ENCODE data around the gene HEATR5B.

HEATR5B gene

DNA sequence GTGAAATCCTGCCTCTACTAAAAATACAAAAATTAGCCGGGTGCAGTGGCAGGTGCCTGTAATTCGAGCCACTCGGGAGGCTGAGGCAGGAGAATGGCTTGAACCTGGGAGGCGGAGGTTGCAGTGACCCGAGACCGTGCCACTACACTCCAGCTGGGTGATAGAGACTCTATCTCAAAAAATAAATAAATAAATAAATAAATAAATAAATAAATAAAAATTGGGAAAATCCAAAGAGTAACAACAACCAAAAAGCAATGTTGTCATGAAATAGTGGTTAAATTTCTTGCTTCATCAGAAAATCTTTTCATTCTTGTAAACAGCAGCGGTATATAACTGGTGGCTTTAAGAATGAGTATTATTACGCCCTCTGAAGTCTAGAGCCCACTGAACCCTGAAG lies 54.4 kb downstream of the HEATR5B start:
- Histone ChIP-seq H3K27me3 (ENCODE audit: insufficient read depth, poor library complexity, severe bottlenecking) (no peaks in the 10 kb centered on the region), H3K27ac (replicated peaks) (no peak overlapping the region), H3K4me3 (replicated peaks; ENCODE audit: insufficient read depth, low read length) (no peak overlapping the region)
- TF ChIP-seq POLR2AphosphoS5 (IDR thresholded peaks at IDR 0.05; ENCODE audit: low read depth) (no peak), SPI1 (IDR thresholded peaks at IDR 0.05; ENCODE audit: borderline replicate concordance, low read depth) (no peak), GABPA (IDR thresholded peaks at IDR 0.05; ENCODE audit: low read depth) (no peak)
- TF ChIP-seq, protein P1, sequence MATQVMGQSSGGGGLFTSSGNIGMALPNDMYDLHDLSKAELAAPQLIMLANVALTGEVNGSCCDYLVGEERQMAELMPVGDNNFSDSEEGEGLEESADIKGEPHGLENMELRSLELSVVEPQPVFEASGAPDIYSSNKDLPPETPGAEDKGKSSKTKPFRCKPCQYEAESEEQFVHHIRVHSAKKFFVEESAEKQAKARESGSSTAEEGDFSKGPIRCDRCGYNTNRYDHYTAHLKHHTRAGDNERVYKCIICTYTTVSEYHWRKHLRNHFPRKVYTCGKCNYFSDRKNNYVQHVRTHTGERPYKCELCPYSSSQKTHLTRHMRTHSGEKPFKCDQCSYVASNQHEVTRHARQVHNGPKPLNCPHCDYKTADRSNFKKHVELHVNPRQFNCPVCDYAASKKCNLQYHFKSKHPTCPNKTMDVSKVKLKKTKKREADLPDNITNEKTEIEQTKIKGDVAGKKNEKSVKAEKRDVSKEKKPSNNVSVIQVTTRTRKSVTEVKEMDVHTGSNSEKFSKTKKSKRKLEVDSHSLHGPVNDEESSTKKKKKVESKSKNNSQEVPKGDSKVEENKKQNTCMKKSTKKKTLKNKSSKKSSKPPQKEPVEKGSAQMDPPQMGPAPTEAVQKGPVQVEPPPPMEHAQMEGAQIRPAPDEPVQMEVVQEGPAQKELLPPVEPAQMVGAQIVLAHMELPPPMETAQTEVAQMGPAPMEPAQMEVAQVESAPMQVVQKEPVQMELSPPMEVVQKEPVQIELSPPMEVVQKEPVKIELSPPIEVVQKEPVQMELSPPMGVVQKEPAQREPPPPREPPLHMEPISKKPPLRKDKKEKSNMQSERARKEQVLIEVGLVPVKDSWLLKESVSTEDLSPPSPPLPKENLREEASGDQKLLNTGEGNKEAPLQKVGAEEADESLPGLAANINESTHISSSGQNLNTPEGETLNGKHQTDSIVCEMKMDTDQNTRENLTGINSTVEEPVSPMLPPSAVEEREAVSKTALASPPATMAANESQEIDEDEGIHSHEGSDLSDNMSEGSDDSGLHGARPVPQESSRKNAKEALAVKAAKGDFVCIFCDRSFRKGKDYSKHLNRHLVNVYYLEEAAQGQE (IDR thresholded peaks at IDR 0.05; ENCODE audit: insufficient replicate concordance, low read depth) = no peak
- TF ChIP-seq, protein P2, sequence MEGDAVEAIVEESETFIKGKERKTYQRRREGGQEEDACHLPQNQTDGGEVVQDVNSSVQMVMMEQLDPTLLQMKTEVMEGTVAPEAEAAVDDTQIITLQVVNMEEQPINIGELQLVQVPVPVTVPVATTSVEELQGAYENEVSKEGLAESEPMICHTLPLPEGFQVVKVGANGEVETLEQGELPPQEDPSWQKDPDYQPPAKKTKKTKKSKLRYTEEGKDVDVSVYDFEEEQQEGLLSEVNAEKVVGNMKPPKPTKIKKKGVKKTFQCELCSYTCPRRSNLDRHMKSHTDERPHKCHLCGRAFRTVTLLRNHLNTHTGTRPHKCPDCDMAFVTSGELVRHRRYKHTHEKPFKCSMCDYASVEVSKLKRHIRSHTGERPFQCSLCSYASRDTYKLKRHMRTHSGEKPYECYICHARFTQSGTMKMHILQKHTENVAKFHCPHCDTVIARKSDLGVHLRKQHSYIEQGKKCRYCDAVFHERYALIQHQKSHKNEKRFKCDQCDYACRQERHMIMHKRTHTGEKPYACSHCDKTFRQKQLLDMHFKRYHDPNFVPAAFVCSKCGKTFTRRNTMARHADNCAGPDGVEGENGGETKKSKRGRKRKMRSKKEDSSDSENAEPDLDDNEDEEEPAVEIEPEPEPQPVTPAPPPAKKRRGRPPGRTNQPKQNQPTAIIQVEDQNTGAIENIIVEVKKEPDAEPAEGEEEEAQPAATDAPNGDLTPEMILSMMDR (IDR thresholded peaks at IDR 0.05; ENCODE audit: insufficient read depth, low read length) = no peak
- DNase-seq (ENCODE audit: low read depth in 1 of 2, low spot score in 1 of 2) = no peak

DNA sequence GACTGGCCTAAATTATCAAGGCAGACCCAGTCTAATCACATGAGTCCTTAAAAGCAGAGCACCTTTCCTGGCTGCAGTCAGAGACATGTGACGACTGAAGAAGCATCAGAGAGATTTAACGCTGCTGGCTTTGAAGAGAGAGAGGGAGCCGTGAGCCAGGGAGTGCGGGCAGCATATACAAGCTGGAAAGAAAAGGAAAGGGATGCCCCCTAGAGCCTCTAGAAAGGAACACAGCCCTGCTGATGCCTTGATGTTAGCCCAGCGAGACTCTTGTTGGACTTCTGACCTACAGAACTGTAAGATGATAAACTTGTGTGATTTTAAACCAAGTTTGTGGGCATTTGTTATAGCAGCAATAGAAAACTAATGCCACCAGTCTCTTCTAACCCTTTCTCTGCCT lies 58.1 kb downstream of the HEATR5B start:
- no peak overlapping the region for H3K4me3 ChIP-seq (replicated peaks; ENCODE audit: insufficient read depth, low read length)
- H3K27me3 ChIP-seq (ENCODE audit: insufficient read depth, poor library complexity, severe bottlenecking) = no peaks in the 10 kb centered on the region
- TF ChIP-seq GABPA (IDR thresholded peaks at IDR 0.05; ENCODE audit: low read depth) = no peak
- TF ChIP-seq, protein P1 (IDR thresholded peaks at IDR 0.05; ENCODE audit: insufficient replicate concordance, low read depth) = no peak
- no peak for TF ChIP-seq SPI1 (IDR thresholded peaks at IDR 0.05; ENCODE audit: borderline replicate concordance, low read depth)
- TF ChIP-seq, protein P2 (IDR thresholded peaks at IDR 0.05; ENCODE audit: insufficient read depth, low read length) = no peak
- TF ChIP-seq POLR2AphosphoS5 (IDR thresholded peaks at IDR 0.05; ENCODE audit: low read depth) = no peak
- DNase-seq (ENCODE audit: low read depth in 1 of 2, low spot score in 1 of 2) = no peak
- H3K27ac ChIP-seq (replicated peaks) = no peak overlapping the region

DNA sequence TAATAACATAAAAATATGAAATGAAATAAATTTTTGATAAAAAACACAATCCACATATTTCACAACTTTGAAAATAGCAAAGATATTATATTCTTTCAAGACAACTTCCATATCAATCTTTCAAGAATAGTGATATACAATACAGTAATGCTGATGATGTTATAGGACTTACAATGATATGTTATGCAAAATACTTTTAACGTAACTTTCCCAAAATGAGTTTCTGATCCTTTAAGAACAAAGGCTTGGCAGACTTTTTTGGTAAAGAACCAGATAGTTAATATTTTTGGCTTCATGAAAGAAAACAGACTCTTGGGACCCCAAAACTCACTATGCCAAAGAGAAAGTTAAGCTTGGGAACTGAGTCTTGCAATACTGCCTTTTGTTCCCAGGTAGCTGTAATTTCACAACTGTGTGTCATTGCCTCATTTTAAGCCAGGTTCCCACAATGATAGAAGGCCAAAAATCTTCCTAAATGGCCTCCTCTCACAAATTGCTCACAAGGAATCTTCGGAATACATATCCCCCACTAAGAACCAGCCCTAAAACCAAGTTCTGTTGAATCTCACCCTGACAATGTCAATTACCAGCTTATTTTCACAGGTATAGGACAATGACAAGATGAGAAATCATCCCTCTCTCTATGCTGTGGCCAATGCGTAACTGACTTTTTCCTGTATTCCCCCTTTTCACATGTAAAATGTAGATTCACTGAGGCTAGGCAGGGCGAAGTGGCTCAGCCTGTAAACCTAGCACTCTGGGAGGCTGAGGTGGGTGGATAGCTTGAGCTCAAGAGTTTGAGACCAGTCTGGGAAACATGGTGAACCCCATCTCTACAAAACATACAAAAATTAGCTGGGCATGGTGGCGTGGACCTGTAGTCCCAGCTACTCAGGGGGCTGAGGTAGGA lies 63.0 kb downstream of the HEATR5B start:
- Histone ChIP-seq H3K27me3 (ENCODE audit: insufficient read depth, poor library complexity, severe bottlenecking) (no peaks in the 10 kb centered on the region), H3K27ac (replicated peaks) (no peak overlapping the region), H3K4me3 (replicated peaks; ENCODE audit: insufficient read depth, low read length) (no peak overlapping the region)
- no peak for DNase-seq (ENCODE audit: low read depth in 1 of 2, low spot score in 1 of 2)
- TF ChIP-seq SPI1 (IDR thresholded peaks at IDR 0.05; ENCODE audit: borderline replicate concordance, low read depth) (no peak), GABPA (IDR thresholded peaks at IDR 0.05; ENCODE audit: low read depth) (no peak), POLR2AphosphoS5 (IDR thresholded peaks at IDR 0.05; ENCODE audit: low read depth) (no peak)
- TF ChIP-seq, protein P1 (IDR thresholded peaks at IDR 0.05; ENCODE audit: insufficient replicate concordance, low read depth) = no peak
- TF ChIP-seq, protein P2 (IDR thresholded peaks at IDR 0.05; ENCODE audit: insufficient read depth, low read length) = no peak
